HG02973 (cell line): ENCODE measurements around the gene RASIP1.
"Not testable (repeated sequence)": the region's sequence is repeated elsewhere in the genome, so short reads cannot be mapped to it uniquely, and the experiment has no call there.

Source experiments
- ATAC-seq: cut with Tn5 transposase; IDR thresholded peaks from one replicate; pipeline ENCODE4 v1.9.1; 2021; ENCODE audit warnings: moderate library complexity; ENCODE audit not compliant: unreplicated experiment

RASIP1 gene, protein sequence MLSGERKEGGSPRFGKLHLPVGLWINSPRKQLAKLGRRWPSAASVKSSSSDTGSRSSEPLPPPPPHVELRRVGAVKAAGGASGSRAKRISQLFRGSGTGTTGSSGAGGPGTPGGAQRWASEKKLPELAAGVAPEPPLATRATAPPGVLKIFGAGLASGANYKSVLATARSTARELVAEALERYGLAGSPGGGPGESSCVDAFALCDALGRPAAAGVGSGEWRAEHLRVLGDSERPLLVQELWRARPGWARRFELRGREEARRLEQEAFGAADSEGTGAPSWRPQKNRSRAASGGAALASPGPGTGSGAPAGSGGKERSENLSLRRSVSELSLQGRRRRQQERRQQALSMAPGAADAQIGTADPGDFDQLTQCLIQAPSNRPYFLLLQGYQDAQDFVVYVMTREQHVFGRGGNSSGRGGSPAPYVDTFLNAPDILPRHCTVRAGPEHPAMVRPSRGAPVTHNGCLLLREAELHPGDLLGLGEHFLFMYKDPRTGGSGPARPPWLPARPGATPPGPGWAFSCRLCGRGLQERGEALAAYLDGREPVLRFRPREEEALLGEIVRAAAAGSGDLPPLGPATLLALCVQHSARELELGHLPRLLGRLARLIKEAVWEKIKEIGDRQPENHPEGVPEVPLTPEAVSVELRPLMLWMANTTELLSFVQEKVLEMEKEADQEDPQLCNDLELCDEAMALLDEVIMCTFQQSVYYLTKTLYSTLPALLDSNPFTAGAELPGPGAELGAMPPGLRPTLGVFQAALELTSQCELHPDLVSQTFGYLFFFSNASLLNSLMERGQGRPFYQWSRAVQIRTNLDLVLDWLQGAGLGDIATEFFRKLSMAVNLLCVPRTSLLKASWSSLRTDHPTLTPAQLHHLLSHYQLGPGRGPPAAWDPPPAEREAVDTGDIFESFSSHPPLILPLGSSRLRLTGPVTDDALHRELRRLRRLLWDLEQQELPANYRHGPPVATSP

GRCh38 chr19:48740164-48740972, at the start of gene RASIP1:
Gene RASIP1, minus strand, starts transcription at chr19:48740610. Its CDS starts 328 bp downstream, at chr19:48740282.
- ATAC-seq = no peak

DNA sequence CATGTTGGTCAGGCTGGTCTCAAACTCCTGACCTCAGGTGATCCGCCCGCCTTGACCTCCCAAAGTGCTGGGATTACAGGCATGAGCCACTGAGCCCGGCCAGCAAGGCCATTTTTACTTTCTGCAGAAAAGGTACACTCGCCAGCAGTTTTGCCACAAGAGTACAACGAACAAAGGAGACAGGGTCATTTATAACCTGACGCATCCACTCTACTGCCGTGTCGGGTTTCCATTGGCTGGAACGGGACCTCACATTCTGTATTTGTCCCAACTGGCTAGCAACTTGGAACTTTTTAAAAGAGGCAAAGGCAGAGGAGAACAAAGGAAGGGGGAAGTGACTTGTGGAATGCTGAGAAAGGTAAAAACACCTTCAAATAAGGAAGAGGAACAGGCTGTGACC, 46.9 kb upstream of the RASIP1 start:
- ATAC-seq = not testable (repeated sequence)

- not testable (repeated sequence) for ATAC-seq
Measured at GRCh38 chr19:48786422-48786821, 46.0 kb upstream of the RASIP1 start.

GRCh38 chr19:48784527-48784926, 44.1 kb upstream of the RASIP1 start:
- no peak for ATAC-seq

DNA sequence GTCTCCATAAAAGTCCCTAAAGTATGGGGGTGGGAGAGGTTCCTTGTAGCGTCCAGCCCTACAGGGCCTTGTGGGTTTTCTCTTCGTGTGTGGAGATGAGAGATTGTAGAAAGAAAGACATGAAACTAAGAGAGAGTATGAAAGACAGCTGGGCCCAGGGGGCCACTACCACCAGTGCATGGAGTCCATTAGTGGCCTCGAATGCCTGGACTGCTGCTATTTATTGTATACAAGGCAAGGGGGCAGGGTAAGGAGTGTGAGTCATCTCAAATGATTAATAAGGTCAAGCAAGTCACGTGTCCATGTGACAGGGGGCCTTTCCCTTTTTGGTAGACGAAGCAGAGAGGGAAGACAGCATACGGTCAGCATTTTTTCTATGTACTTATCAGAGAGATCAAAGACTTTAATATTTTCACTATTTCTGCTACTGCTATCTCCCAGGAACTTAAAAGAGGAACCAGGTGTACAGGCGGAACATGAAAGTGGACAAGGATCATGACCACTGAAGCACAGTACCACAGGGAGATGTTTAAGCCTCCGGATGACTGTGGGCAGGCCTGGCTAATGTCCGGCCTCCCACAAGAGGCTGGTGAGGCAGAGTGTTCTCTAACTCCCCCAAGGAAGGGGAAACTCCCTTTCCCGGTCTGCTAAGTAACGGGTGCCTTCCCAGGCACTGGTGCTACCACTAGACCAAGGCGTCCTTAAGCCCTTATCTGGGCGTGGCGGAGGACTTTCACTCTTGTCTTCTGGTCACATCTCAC, 40.4 kb upstream of the RASIP1 start:
- ATAC-seq = no peak

DNA sequence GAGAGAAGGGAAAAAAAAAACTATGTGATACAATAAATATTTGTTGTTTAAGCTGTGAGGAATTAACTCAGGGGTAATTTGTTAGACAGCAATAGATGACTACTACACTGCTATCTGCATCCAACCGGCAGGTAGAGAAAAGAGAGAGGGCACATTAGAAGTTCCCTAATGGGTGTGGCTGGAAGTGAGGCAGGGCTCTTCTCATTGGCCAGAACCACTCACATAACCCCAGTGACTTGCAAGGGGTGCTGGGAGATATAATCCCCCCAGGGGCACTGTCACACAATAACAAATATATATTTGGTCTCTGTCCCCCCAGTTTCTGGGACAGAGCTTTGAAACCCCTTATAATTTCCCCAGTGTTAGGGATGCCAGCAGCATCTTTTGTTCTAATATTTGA, 39.2 kb upstream of the RASIP1 start:
- ATAC-seq = no peak

GRCh38 chr19:48777720-48778119, 37.3 kb upstream of the RASIP1 start:
- ATAC-seq = no peak

DNA sequence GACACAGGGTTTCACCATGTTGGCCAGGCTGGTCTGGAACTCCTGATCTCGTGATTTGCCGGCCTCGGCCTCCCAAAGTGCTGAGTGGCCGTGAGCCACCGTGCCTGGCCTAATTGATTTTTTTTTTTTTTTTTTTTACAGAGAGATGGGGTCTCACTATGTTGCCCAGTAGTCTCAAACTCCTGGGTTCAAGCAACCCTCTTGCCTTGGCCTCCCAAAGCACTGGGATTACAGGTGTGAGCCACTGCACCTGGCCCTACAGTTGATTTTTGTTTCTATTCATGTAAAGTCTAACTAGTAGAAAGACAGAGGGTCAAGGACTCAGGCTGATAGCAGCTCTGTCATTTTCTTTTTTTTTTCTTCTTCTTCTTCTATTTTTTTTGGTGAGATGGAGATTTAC, 36.7 kb upstream of the RASIP1 start:
- no peak for ATAC-seq

- no peak for ATAC-seq
Measured at GRCh38 chr19:48772503-48772953, 32.1 kb upstream of the RASIP1 start.

- ATAC-seq = no peak
Measured at GRCh38 chr19:48770734-48771472, 30.5 kb upstream of the RASIP1 start.

DNA sequence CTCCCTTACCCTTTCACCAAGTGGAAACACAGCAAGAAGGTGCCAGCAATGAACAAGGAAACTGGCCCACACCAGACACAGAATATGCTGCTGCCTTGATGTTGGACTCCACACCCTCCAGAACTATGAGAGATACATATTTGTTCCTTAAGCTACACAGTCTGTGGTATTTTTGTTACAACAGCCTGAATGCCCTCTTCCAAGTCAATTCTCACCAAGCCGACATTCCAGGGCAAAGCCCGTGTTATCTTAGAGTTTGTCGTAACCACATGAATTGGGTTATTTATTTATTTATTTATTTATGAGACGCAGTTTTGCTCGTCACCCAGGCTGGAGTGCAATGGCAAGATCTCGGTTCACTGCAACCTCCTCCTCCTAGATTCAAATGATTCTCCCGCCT, 29.9 kb upstream of the RASIP1 start:
- ATAC-seq = no peak

GRCh38 chr19:48768994-48769713, 28.7 kb upstream of the RASIP1 start:
- no peak for ATAC-seq

DNA sequence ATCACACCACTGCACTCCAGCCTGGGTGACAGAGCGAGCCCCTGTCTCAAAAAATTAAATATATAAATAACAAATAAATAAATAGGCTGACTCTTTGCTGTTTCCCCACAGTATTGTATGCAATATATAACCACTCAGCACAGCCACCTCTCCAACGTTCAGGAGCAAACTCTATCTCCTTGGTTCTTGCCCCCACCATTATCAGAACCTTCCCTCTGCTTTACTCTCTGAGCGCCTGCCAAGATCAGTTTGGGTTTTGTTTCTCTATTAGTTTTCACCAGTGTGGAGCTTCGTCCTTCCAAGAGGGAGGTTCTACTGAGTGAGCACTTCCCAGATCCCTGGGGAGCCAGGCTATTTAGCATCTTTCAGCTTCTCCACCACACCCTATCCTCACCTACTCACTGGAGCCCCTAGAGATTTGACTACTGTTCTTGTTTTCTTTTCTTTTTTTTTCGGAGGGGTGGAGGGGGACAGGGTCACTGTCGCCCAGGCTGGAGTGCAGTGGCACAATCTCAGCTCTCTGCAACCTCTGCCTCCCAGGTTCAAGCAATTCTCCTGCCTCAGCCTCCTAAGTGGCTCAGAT, 27.9 kb upstream of the RASIP1 start:
- not testable (repeated sequence) for ATAC-seq

- ATAC-seq = not testable (repeated sequence)
Measured at GRCh38 chr19:48765816-48766215, 25.4 kb upstream of the RASIP1 start.

GRCh38 chr19:48760504-48761205, 20.2 kb upstream of the RASIP1 start:
- no peak for ATAC-seq

DNA sequence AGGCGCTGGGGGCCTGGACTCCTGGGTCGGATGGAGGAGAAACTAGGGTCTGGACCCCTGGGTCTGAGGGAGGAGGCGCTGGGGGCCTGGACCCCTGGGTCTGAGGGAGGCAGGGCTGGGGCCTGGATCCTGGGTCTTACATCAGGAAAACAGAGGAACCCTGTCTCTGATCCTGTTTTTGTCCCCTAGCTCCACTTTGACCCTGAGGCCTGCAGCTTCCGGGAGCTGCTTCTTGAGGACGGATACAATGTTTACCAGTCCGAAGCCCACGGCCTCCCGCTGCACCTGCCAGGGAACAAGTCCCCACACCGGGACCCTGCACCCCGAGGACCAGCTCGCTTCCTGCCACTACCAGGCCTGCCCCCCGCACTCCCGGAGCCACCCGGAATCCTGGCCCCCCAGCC, 17.3 kb upstream of the RASIP1 start:
- ATAC-seq = no peak

GRCh38 chr19:48757089-48757675, 16.8 kb upstream of the RASIP1 start:
- ATAC-seq = no peak
